Measurements from ENCODE around the gene DLG2. TPM values are rescaled to one million over a fixed set of nuclear protein-coding genes. Genes with fewer than 3 reads are reported as not detected.
"Not testable (repeated sequence)": the region's sequence is repeated elsewhere in the genome, so short reads cannot be mapped to it uniquely, and the experiment has no call there.

DLG2 gene
- total RNA-seq, 1 donor: 3.0 TPM

DNA sequence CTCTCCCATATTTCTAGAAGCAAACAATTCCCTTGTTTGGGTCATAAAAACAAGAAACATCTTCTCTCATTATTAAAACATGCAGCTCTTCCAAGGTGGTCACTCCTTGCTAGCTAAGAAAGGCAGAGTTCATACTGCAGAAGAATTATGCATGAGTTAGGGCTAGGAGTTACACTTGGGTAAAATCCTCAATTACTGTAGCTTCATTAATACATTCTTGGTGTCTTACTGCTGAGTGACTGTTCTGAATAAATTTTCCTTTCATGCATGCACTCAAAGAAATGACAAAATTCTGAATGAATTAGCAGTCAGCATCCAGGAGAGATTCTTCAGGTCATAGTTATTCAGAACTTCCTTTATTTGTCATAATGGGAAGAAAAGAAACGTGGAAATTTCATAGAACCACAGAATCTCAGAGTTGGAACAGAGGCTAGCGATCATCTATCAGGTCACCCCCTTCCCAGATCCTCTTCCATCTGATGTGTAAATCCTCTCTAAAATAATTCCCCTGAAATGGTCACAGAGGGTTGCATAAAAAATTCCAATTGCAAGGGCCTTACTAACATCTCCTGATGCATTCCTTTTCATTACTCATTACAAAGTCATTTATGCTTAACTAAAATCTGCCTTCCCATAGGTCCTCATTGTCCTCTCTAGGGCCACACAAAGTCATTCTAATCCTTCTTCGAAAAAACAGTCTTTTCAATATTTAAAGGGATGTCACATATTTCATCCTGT, 771.5 kb downstream of the DLG2 start:
- TF ChIP-seq, protein P1, sequence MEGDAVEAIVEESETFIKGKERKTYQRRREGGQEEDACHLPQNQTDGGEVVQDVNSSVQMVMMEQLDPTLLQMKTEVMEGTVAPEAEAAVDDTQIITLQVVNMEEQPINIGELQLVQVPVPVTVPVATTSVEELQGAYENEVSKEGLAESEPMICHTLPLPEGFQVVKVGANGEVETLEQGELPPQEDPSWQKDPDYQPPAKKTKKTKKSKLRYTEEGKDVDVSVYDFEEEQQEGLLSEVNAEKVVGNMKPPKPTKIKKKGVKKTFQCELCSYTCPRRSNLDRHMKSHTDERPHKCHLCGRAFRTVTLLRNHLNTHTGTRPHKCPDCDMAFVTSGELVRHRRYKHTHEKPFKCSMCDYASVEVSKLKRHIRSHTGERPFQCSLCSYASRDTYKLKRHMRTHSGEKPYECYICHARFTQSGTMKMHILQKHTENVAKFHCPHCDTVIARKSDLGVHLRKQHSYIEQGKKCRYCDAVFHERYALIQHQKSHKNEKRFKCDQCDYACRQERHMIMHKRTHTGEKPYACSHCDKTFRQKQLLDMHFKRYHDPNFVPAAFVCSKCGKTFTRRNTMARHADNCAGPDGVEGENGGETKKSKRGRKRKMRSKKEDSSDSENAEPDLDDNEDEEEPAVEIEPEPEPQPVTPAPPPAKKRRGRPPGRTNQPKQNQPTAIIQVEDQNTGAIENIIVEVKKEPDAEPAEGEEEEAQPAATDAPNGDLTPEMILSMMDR (IDR thresholded peaks at IDR 0.05; ENCODE audit: insufficient read depth, low read length): no peak
- H3K4me3 ChIP-seq (ENCODE audit: low read depth, low read length): no peak overlapping the region
- peak; percentile 68 for DNase-seq (ENCODE audit: low read depth)

DNA sequence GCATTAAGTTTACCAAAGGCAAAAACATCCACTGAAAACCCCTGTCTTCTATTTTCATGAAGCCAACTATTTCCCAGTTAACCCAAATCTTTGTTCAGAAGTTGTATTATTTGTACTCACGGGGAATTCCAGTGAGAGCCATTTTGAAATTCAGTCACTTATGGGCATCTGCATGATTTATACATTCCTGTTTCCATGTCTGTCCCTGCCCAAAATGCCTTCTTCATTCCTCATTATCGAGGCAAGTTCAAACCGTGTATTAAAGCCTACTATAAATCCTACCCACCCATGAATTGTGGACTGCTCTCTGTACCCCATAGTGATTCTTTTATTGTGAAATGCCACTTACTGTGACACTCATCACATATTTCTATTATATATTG, 772.7 kb downstream of the DLG2 start:
- TF ChIP-seq, protein P1 (IDR thresholded peaks at IDR 0.05; ENCODE audit: insufficient read depth, low read length): no peak
- no peak overlapping the region for H3K4me3 ChIP-seq (ENCODE audit: low read depth, low read length)
- no peak for DNase-seq (ENCODE audit: low read depth)

DNA sequence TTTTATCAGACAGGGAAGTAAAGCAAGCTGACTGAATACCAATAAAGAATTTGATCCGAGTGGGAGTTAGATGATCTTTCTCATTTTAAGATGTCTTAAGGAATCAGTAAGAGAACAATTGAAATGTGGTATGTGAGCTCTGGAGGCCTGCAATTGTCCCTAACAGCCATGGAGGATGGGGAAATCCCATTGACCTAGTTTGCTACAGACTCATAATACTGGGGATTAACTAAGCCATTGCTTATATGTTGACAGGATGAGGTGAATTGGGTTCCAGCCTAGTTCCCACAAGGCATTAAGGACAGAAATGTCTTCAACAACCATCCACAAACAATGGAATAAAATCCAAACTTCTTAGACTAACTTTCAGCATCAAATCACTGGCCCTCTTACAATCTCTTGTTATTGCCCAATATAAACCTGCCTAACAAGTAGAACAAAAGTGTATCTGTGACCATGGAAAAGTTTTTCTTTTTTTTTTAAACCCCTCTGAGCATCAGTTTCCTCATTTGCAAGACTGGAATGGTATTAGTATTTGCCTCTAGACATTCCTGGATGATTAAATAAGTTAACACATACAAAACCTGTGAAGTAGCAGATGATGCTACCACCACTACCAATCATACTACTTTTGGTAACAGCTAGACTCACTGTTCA, 773.2 kb downstream of the DLG2 start:
- DNase-seq (ENCODE audit: low read depth): no peak
- H3K4me3 ChIP-seq (ENCODE audit: low read depth, low read length): no peak overlapping the region
- TF ChIP-seq, protein P1 (IDR thresholded peaks at IDR 0.05; ENCODE audit: insufficient read depth, low read length): no peak

DNA sequence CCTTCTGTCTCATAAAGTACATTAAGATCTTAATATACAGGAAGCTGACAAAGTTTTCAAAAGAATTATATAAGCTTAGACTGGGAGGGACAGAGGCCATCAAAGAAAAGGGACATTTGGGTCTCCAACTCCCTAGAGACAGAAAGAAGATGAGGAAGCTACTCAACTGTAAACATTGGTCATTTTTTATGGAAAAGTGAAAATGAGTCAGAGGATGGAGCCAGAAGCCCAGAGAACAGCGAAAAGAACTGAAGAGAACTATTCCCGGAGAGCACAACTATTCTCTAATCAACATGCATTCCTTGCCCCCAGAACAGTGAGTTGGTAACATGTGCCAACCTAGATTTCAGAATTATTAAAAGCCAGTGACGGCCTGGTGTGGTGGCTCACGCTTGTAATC, 779.3 kb downstream of the DLG2 start:
- no peak overlapping the region for H3K4me3 ChIP-seq (ENCODE audit: low read depth, low read length)
- no peak for DNase-seq (ENCODE audit: low read depth)
- TF ChIP-seq, protein P1 (IDR thresholded peaks at IDR 0.05; ENCODE audit: insufficient read depth, low read length): no peak

DNA sequence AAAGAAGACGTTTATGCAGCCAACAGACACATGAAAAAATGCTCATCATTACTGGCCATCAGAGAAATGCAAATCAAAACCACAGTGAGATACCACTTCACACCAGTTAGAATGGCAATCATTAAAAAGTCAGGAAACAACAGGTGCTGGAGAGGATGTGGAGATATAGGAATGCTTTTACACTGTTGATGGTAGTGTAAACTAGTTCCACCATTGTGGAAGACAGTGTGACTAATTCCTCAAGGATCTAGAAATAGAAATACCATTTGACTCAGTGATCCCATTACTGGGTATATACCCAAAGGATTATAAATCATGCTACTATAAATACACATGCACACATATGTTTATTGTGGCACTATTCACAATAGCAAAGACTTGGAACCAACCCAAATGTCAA, 786.9 kb downstream of the DLG2 start:
- not testable (repeated sequence) for H3K4me3 ChIP-seq (ENCODE audit: low read depth, low read length); DNase-seq (ENCODE audit: low read depth)

DNA sequence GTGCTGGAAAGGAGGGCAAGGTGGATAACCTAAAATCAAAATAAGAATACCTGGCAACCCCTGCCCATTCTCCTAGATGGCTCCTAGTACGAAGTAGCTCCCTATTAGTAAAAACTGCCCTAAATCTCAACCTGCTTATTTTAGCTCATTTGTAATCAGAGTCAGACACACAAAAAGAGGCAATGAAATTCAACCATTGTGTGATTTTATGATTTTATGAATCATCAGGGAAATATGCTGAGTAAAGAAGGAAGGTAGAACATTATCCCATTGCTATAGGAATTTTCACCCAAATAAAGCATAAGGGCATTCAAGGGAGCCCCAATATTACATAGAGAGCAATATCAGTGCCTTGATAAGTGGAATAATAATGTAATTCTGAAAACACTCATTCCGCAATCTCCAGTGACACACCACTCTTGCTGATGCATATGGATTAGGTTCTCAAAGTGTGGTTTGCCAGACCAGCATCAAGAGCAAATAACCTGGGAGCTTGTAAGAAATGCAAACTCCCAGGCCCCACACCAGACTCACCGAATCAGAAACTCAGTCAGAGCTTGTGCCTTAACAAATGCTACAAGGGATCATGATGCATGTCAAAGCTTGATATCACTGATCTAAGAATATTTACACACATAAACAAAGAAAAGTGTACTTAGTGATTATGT, 789.6 kb downstream of the DLG2 start:
- TF ChIP-seq, protein P1 (IDR thresholded peaks at IDR 0.05; ENCODE audit: insufficient read depth, low read length): no peak
- H3K4me3 ChIP-seq (ENCODE audit: low read depth, low read length): no peak overlapping the region
- DNase-seq (ENCODE audit: low read depth): no peak

DNA sequence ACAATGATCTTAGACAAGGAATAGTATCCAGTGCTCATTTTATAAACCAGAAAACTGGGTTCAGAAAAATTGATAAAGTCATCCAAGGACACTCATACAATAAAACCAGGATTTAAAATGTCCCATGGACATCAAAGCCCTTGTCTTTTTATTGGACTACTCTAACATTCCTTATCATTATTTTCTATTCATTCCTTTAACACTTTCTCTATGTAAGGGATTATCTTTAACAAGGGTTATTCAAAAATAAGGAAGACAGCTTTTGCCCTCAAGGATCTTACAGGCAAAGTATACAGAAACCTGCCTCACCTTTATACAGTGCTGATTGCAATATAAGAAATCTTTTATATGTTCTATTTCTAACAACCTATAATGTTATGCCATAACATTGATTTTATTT, 790.8 kb downstream of the DLG2 start:
- TF ChIP-seq, protein P1 (IDR thresholded peaks at IDR 0.05; ENCODE audit: insufficient read depth, low read length): no peak
- H3K4me3 ChIP-seq (ENCODE audit: low read depth, low read length): no peak overlapping the region
- no peak for DNase-seq (ENCODE audit: low read depth)
